ENCODE measurements around the gene NBEA. TPM values are rescaled to one million over a fixed set of nuclear protein-coding genes. Genes with fewer than 3 reads are reported as not detected.

NBEA gene
- polyA plus RNA-seq, 2 of the 4 experiments (the other 2 are of a cell fraction), result 3.5 to 11.8 TPM

GRCh38 chr13:35225582-35225981, 283.5 kb downstream of the NBEA start (continued):
- TF ChIP-seq, protein P1, sequence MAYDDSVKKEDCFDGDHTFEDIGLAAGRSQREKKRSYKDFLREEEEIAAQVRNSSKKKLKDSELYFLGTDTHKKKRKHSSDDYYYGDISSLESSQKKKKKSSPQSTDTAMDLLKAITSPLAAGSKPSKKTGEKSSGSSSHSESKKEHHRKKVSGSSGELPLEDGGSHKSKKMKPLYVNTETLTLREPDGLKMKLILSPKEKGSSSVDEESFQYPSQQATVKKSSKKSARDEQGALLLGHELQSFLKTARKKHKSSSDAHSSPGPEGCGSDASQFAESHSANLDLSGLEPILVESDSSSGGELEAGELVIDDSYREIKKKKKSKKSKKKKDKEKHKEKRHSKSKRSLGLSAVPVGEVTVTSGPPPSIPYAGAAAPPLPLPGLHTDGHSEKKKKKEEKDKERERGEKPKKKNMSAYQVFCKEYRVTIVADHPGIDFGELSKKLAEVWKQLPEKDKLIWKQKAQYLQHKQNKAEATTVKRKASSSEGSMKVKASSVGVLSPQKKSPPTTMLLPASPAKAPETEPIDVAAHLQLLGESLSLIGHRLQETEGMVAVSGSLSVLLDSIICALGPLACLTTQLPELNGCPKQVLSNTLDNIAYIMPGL (CRISPR knock-in tag; IDR thresholded peaks at IDR 0.05; ENCODE audit: borderline replicate concordance), result no peak
- no peak for TF ChIP-seq CBX2 (IDR thresholded peaks at IDR 0.05; ENCODE audit: borderline replicate concordance, low read depth)
- no peak for TF ChIP-seq JUN (IDR thresholded peaks at IDR 0.05)
- no peak for TF ChIP-seq NR3C1 (IDR thresholded peaks at IDR 0.05)
- no peak for TF ChIP-seq CTCF (IDR thresholded peaks at IDR 0.05)
- no peak for TF ChIP-seq BHLHE40 (IDR thresholded peaks at IDR 0.05; ENCODE audit: low read depth, low read length)
- TF ChIP-seq FOXS1 (CRISPR knock-in tag; IDR thresholded peaks at IDR 0.05), result no peak
- TF ChIP-seq MYC (IDR thresholded peaks at IDR 0.05; ENCODE audit: borderline replicate concordance, low read length), result no peak
- no peak for TF ChIP-seq RARB (CRISPR knock-in tag; IDR thresholded peaks at IDR 0.05)
- TF ChIP-seq KDM5A (IDR thresholded peaks at IDR 0.05), result no peak
- no peak for TF ChIP-seq NPAS2 (CRISPR knock-in tag; IDR thresholded peaks at IDR 0.05; ENCODE audit: borderline replicate concordance)
- no peak for TF ChIP-seq GATA3 (IDR thresholded peaks at IDR 0.05; ENCODE audit: borderline replicate concordance)
- no peak for TF ChIP-seq HOXB13 (CRISPR knock-in tag; IDR thresholded peaks at IDR 0.05; ENCODE audit: low read depth)

GRCh38 chr13:35228536-35228935, 286.5 kb downstream of the NBEA start:
- ATAC-seq, result no peak
- FAIRE-seq, result no peak
- no peak for TF ChIP-seq FOSB (CRISPR knock-in tag; IDR thresholded peaks at IDR 0.05)
- no peak for TF ChIP-seq HOXB13 (CRISPR knock-in tag; IDR thresholded peaks at IDR 0.05; ENCODE audit: low read depth)
- no peak for TF ChIP-seq MAFK (IDR thresholded peaks at IDR 0.05; ENCODE audit: partially characterized antibody)
- no peak for TF ChIP-seq NPAS2 (CRISPR knock-in tag; IDR thresholded peaks at IDR 0.05; ENCODE audit: borderline replicate concordance)
- no peak for TF ChIP-seq CHD4 (IDR thresholded peaks at IDR 0.05; ENCODE audit: borderline replicate concordance)
- TF ChIP-seq BHLHE40 (IDR thresholded peaks at IDR 0.05; ENCODE audit: low read depth, low read length), result no peak
- TF ChIP-seq HEYL (CRISPR knock-in tag; IDR thresholded peaks at IDR 0.05), result no peak
- TF ChIP-seq TFCP2L1 (CRISPR knock-in tag; IDR thresholded peaks at IDR 0.05), result no peak
- no peak for TF ChIP-seq SREBF2 (IDR thresholded peaks at IDR 0.05)
- TF ChIP-seq ZSCAN20 (CRISPR knock-in tag; IDR thresholded peaks at IDR 0.05), result no peak
- TF ChIP-seq, protein P2, sequence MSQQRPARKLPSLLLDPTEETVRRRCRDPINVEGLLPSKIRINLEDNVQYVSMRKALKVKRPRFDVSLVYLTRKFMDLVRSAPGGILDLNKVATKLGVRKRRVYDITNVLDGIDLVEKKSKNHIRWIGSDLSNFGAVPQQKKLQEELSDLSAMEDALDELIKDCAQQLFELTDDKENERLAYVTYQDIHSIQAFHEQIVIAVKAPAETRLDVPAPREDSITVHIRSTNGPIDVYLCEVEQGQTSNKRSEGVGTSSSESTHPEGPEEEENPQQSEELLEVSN (IDR thresholded peaks at IDR 0.05; ENCODE audit: borderline replicate concordance, low read depth), result no peak
- no peak for TF ChIP-seq EP300 (IDR thresholded peaks at IDR 0.05)
- no peak for TF ChIP-seq KDM5A (IDR thresholded peaks at IDR 0.05)
- no peak for TF ChIP-seq MYC (IDR thresholded peaks at IDR 0.05; ENCODE audit: borderline replicate concordance, low read length)
- no peak for TF ChIP-seq NFE2L2 (conservative IDR thresholded peaks at IDR 0.05; ENCODE audit: low read length)
- TF ChIP-seq PBX3 (IDR thresholded peaks at IDR 0.05), result no peak
- no peak for TF ChIP-seq JUNB (IDR thresholded peaks at IDR 0.05)
- Histone ChIP-seq H3K9me3 (no peaks in the 10 kb centered on the region), H3K27ac (no peak overlapping the region), H3K4me3 (no peak overlapping the region), H3K4me2 (no peak overlapping the region), H3K4me1 (no peaks in the 10 kb centered on the region)
- ChIA-PET POLR2A (no interaction called here), CTCF (no interaction called here)
- 98% methylated on average over 2 of the region's 2 CpGs for WGBS (ENCODE audit: missing lambda C conversion rate)
- no peak for DNase-seq (ENCODE audit: low read depth in 1 of 2, low spot score in 1 of 2)

Measured in A549 (cell line).